Anterior cingulate cortex (tissue), 58 donors: ENCODE data around the gene PIGR.

Experiments used
- DNase-seq, 58 donors: peaks; one replicate each; lab custom pipeline; 2025; lab: John Stamatoyannopoulos, UW

PIGR gene

DNA sequence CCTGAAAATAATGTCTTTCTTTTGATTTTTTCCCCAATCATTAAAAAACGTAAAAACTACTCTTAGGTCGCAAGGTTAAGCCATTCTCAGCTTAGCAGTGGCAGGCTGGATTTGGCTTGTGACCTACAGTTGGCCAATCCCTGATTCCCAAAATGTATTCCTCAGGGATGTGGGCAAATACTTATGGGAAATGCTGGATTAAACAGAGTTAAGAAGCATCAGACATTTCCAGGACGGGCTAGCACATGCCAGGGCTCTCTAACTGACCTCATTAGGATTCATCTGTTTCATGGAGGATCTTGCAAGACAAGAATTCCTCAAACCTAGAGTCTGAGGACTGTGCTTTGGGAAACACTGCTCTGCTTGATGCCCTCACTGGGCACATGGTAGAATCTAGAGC is 50.0 kb downstream of the PIGR start:
- no peak for DNase-seq

DNA sequence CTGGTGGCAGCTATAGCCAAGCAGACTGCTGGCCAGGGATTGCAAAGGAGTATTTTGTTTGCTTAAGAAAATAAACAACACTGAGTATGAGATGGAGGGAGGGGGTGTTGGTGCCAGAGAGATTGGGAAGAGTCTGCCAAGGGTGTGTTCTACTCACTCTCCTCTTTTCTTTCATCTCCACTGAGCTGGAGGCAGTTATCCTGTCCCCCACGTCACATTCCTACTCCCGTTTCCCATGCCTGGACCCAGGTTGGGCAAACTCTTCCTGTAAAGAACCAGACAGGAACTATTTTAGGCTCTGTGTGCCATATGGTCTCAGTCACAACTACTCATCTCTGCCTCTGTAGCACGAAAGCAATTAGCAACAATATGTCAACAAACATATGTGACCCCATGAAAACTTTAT is 50.4 kb downstream of the PIGR start:
- DNase-seq, result no peak

DNA sequence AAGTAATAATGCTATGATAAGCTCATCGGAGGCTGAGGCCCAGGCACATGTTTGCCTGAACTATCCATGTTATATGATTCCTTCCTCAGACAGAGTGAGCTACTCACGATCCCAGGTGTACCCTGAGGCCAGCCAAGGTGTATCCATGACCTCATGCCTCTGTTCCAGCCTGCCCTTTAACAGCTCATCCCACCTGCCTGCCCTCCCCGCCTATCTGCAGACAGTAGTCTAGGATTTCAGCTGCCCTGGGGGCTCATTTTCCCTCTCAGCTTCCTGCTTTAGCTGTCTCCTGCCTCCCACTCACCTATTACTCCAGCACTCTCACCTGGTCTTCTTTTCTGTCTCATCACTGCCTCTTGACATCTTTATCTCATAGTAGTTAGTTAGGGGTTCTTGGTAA is 50.9 kb downstream of the PIGR start:
- DNase-seq, result no peak

DNA sequence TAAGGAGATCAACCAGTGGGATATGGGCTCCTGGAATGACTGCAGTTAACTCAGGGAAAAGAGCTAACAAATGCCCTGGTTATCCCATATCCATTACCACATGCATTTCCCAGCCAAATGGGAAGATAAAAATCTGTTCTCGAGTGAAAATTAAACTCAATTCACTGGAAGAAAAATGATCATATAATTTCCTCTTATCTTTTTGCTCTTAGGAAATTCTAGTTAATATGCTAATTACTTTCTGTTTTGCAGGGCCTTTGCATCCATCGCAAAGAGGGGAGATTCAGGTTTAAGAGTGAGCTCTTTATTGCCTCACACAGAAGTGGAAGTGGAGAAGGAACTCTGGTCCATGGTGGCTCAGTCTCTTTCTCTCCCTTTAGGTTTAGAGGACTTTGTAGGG is 52.9 kb downstream of the PIGR start:
- no peak for DNase-seq

DNA sequence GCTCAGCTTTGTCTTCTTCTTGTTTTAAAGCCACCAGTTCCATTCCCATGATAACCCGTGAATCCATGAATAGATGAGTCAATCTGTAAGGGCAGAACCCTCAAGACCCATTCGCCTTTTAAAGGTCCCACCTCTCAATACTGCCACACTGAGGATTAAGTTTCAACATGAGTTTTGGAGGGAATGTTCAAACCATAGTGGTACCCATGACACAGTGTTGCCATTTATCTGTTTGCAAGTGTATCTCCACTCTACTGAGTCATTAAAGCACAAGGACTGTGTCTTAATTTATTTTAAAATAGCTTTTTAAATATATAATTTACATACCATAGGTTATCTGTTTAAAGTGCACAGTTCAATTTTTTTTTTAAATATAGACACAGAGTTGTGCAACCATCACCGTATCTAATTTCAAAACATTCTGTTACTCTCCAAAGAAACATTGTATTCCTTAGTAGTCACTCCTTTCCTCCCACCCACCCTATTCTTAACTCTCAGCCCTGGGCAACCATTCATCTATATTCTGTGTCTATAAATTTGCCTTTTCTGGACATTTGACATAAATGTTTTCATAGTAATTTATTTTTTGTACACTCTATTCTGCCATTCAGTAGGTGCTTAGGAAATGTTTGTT is 53.8 kb downstream of the PIGR start:
- DNase-seq, result no peak

DNA sequence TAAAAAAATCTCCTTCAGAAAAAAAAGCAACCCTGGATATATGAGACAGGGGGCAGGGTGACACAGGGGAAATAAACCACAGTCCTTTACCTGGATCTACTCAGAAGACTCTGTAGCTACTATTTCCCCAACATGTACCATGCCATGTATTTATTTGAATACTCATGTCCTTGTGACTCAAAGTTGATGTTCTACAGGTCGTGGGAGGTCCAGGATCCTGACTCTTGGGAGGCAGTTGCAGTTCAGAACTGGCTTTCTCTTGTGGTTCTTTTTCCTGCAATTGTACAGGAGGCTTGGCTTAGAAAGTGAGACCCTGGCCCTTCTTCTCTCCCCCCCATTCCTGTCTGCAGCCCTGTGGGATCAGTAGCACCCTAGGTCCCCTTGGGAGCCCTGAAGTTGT is 54.9 kb downstream of the PIGR start:
- DNase-seq, result no peak

DNA sequence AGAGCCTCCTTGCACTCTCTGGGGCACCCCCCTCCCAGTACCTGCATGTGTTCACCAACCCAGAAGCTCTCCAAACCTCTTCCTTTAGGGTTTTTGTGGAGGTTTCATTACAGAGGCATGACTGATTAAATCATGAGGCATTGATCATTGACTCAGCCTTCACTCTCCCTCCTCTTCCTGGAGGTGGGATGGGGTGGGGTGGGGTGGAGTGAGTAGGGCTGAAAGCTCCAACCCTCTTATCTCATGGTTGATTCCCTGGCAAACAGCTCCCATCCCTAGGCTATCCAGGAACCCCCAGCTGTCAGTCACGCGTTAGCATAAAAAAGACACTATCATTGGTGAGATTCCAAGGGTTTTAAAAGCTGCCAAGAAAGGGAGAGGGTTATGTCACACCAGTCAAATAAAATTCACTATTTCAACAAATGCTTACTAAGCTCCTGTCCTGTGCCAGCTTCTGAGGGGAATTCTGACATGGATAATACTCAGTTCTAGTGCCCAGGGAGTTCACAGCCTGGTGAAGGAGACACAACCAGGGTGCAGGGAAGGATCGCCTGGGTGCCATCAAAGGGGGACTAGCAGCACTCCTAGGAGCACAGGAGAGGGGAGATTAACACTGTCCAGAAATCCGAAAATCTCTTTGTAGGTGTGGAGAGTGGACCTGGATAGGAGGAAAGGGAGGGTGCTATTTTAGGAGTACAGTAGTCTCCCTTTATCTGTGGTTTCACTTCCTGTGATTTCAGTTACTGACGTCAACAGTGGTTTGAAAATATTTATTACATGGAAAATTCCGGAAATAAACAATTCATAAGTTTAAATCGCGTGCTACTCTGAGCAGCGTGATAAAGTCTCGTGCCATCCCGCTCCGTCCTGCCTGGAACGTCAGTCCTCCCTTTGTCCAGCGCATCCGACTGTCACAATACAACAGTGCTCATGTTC is 55.9 kb downstream of the PIGR start:
- no peak for DNase-seq

DNA sequence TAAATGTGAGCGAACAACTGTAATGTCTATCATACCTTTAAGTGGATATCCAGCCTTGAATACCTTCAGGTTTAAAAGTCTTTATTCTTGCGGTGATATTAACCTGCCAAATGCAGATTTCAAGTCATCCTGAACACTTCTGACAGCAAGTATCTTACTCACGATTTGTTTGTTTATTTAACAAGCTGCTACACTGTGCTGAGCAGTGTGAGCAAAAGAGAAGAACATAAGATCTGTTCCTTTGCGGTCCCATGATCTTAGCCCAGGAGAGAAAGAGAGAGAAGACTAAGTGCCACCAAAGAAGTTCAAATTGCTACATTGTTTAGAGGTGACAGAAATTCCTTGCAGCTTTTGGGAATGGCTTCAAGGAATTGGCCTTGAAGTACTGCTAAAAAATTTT is 58.6 kb downstream of the PIGR start:
- DNase-seq, result no peak

DNA sequence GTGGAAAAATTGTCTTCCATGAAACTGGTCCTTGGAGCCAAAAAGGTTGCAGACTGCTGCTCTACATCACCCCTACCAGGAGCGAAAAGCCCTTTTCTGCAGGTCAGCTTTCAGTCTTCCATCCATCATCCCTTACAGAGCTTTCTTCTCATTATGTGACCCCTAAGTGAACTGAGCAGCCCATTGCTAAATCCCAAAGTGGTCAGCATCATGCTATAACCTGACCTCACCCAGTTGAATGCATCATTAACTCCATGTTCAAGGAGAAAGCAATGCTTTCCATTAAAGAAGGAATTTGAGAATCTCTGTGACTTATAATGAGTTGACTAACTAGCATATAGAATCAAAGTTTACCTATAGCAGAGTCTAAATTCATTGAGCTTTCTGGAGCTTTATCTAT is 59.4 kb downstream of the PIGR start:
- DNase-seq, result no peak

DNA sequence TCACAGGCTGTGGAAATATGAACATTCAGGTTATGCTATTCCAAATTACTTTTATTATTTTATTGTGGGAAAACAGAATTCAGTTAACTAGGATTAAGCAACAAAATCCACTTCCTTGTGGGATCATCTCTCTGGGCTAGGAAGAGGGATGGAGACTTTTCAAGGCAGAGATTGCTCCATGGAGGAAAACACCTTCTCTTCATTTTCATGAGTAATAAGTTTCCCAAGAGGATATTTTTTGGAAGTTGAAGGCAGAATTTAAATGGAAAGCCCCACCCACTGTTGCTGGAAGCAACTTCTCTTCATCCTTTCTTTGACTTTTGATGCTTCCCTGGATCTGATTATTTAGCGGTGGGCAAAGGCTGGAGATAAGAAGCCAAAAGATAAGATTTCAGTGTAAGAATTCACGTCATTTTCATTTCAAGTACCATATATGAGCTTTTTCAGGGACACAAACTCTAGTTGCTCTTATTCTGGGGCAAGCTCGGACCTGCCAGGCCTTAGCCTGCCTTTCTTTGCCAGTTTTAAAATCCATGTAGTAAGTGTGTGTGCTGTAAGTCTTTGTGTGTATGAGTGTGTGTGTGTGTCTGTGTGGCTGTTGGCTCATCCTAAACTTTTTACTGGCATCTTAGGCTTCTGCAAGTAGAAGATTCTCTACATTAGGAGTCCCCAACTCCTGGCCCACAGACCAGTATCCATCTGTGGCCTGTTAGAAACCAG is 60.8 kb downstream of the PIGR start:
- no peak for DNase-seq

DNA sequence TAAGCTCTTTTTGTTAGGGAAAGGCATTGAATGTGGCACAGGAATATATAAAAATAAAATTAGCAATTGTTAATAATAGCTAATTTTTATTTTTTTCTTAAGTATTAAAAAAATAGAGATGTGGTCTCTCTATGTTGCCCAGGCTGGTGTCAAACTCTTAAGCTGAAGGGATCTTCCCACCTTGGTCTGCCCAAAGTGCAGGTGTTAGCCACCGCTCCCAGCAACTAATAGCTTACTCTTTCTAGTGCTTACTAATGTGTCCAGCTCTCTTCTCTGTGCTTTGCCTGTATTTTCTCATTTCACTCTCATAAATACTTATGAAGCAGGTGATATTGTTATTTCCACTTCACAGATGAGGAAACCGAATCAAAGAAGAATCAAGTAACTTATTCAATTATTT is 62.4 kb downstream of the PIGR start:
- no peak for DNase-seq

DNA sequence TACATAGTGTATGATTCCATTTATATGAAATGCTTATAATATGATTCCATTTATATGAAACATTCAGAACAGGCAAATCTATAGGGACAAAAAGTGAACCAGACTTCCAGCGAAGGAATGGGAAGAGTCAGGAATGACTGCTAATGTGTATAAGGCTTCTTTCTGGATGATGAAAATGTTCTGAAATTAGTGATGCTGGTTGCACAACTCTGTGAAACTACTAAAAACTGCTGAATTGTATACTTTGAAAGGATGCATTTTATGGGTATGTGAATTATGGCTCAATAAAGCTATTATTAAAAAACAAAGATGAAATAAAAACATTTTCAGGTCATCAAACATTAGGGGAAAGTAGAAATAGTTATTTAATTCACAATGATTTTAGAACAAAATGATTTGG is 63.1 kb downstream of the PIGR start:
- DNase-seq, result no peak

DNA sequence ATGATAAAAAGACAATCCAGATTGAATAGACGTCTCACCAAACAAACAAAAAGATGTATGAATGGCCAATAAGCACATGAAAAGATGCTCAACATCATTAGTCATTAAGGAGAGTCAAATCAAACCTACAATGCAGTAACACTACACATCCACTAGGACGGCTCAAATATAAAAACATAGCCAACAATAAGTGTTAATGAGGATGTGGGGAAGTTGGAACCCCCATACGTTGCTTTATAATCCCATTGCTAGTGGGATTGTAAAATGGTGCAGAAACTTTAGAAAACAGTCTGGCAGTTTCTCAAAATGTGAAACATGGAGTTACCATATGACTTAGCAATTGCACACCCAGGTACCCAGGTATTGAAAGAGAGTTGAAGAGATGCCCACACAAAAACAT is 63.7 kb downstream of the PIGR start:
- DNase-seq, result no peak

DNA sequence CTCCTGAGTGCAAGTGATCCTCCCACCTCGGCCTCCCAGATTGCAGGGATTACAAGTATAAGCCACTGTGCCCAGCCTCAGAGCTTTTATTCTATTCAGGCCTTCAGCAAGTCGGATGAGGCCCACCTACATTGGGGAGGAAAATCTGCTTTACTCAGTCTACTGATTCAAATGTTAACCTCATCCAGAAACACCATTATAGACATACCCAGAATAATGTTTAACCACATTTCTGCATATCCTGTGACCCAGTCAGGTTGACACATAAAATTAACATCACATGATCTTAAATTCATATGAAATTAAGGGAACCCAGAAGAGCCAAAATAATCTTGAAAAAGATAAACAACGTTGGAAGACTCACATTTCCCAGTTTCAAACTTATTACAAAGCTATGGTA is 66.0 kb downstream of the PIGR start:
- DNase-seq, result no peak
